Stimulated activated naive CD8-positive, alpha-beta T cell treated with anti-CD3 and anti-CD28 coated beads, Interleukin-15, amount 100 ng/mL, for 72 hours (primary cell): Measurements from ENCODE around the gene DENND2D.

Experiments
- ATAC-seq: fragments of 150-1000 bp; cut with Tn5 transposase; 2 replicates; pipeline ENCODE4 v1.10.0; 2021; ENCODE audit warnings: mild to moderate bottlenecking, moderate library complexity
- DNase-seq, 2 donors: peaks; one replicate each; pipeline ENCODE4 v3.0.0; 2021 to 2022
- H3K27ac Mint-ChIP-seq, 2 donors: one replicate each; pipeline ENCODE4 v1.8.0; 2022; ENCODE audit warnings: mild to moderate bottlenecking in 2 of 2, mixed read lengths in 2 of 2, moderate library complexity in 2 of 2
- H3K27me3 Mint-ChIP-seq: one replicate; pipeline ENCODE4 v1.8.0; 2022; ENCODE audit warnings: mixed read lengths
- H3K4me1 Mint-ChIP-seq: one replicate; pipeline ENCODE4 v1.8.0; 2022; ENCODE audit warnings: mild to moderate bottlenecking, mixed read lengths
- H3K4me3 Mint-ChIP-seq, 2 donors: one replicate each; pipeline ENCODE4 v1.8.0; 2022; ENCODE audit warnings: mild to moderate bottlenecking in 2 of 2, mixed read lengths in 2 of 2, moderate library complexity in 1 of 2
- H3K9me3 Mint-ChIP-seq, 2 donors: one replicate each; pipeline ENCODE4 v1.8.0; 2022; ENCODE audit warnings: mixed read lengths in 2 of 2

The DENND2D gene

GRCh38 chr1:111142356-111142975 is 58.0 kb downstream of the DENND2D start:
- Mint-ChIP-seq H3K27ac (no peak overlapping the region), H3K9me3 (no peaks in the 10 kb centered on the region), H3K27me3 (no peaks in the 10 kb centered on the region), H3K4me1 (peaks cover 63% of the 10 kb centered on the region), H3K4me3 (peak overlapping the region; percentile 5 to 39)
- ATAC-seq (no peak), DNase-seq (no peak)

GRCh38 chr1:111141245-111142220 is 58.9 kb downstream of the DENND2D start:
- Mint-ChIP-seq H3K27ac (peak overlapping the region in 1 of 2 donors; percentile 89), H3K4me1 (peaks cover 56% of the 10 kb centered on the region), H3K9me3 (no peaks in the 10 kb centered on the region), H3K4me3 (peak overlapping the region; percentile 93 to 99), H3K27me3 (no peaks in the 10 kb centered on the region)
- no peak for ATAC-seq
- DNase-seq, result no peak

- Mint-ChIP-seq H3K4me3 (peak overlapping the region; percentile 93 to 99), H3K4me1 (peaks cover 53% of the 10 kb centered on the region), H3K9me3 (no peaks in the 10 kb centered on the region), H3K27me3 (no peaks in the 10 kb centered on the region), H3K27ac (peak overlapping the region in 1 of 2 donors; percentile 98)
- no peak for ATAC-seq
- no peak for DNase-seq
These were observed 59.8 kb downstream of the DENND2D start for GRCh38 chr1:111140680-111140967.

GRCh38 chr1:111139956-111140679 is 60.3 kb downstream of the DENND2D start, which contains the start of the genes CEPT1 and DRAM2:
TSS of gene CEPT1 (plus strand) at chr1:111140223. CDS start at chr1:111147715, 7,492 bp downstream.
TSS of gene DRAM2 (minus strand) at chr1:111140093. CDS start at chr1:111131554, 8,539 bp downstream.
- DNase-seq (peak; percentile 88 to 92), ATAC-seq (peak; percentile 90)
- H3K4me3 Mint-ChIP-seq, result peak within 1 kb of the TSS; percentile 93 to 99
- peak within 1 kb of the TSS; percentile 97 to 99 for H3K27ac Mint-ChIP-seq
- H3K9me3 Mint-ChIP-seq, result no peaks in the 10 kb centered on the region
- peaks cover 51% of the 10 kb centered on the region for H3K4me1 Mint-ChIP-seq
- no peaks in the 10 kb centered on the region for H3K27me3 Mint-ChIP-seq

- Mint-ChIP-seq H3K27ac (peak overlapping the region; percentile 97 to 99), H3K9me3 (no peaks in the 10 kb centered on the region), H3K4me3 (peak overlapping the region; percentile 93 to 99), H3K27me3 (no peaks in the 10 kb centered on the region), H3K4me1 (peaks cover 50% of the 10 kb centered on the region)
- ATAC-seq (peak; percentile 12), DNase-seq (no peak)
These were observed 61.0 kb downstream of the DENND2D start for GRCh38 chr1:111139324-111139955.
